ENCODE results near the gene IFNW1.

DNA sequence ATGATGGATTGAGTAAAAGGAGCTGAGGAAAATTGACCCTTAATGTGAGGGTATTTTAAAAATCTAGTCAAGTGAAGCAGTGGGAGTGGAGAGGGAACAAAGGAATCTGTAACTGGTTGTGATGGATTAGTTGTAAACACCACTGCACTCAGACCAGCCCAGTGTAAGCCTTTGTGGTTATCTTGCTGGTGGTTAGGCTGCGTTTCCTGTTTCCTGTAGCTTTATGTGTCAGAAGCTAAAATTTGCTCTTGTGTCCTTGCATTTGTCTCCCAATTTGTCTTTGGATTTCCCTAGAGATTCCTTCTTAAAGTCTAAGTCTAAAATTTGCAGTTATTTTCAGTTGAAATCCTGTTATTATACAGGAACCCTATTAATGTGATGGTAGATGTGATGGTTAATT, 18.5 kb upstream of the IFNW1 start:
- TF ChIP-seq GATA3 (IDR thresholded peaks at IDR 0.05; ENCODE audit: low read depth, low read length) = no peak
- no peak for TF ChIP-seq GATA2 (IDR thresholded peaks at IDR 0.05; ENCODE audit: low read depth, low read length)

Data from SH-SY5Y (cell line).